Thyroid gland (tissue), 4 donors: ENCODE measurements around the gene MIEF1. TPM values are rescaled to one million over a fixed set of nuclear protein-coding genes. Genes with fewer than 3 reads are reported as not detected.

Source experiments
- DNase-seq, 2 donors: peaks; one replicate each; pipeline ENCODE4 v3.0.0-alpha.2; 2019
- H3K27ac ChIP-seq, 3 donors: fragments of 200-600 bp; sonication (generic); 1 replicate in 2 of 3; 2 replicates in 1 of 3; pipeline ENCODE4 v1.5.1; 2016 to 2019; ENCODE audit warnings: mild to moderate bottlenecking in 1 of 3, moderate library complexity in 1 of 3
- H3K27me3 ChIP-seq: fragments of 200-600 bp; sonication (generic); one replicate; pipeline ENCODE4 v1.5.1; 2019
- H3K36me3 ChIP-seq, 2 donors: fragments of 200-600 bp; sonication (generic); one replicate each; pipeline ENCODE4 v1.5.1; 2016 to 2019
- H3K4me1 ChIP-seq, 2 donors: fragments of 200-600 bp; sonication (generic); one replicate each; pipeline ENCODE4 v1.5.1; 2017 to 2019
- H3K4me3 ChIP-seq, 3 donors: fragments of 200-600 bp; sonication (generic); replicated peaks in 1 of 3; 1 replicate in 2 of 3; 2 replicates in 1 of 3; pipeline ENCODE4 v1.5.1; 2016; ENCODE audit warnings: mild to moderate bottlenecking in 1 of 3
- H3K9me3 ChIP-seq: fragments of 200-600 bp; sonication (generic); one replicate; pipeline ENCODE4 v1.5.1; 2017
- POLR2A ChIP-seq, 2 donors: fragments of 450-650 bp; IDR thresholded peaks; one replicate each; pipeline ENCODE4 v1.6.1; 2017; ENCODE audit warnings: antibody characterized with exemption in 2 of 2, mild to moderate bottlenecking in 2 of 2, moderate library complexity in 1 of 2
- WGBS, 2 donors: methylation state at CpG; one replicate each; pipeline ENCODE4 v1.1.5; 2017; 5-methylcytosine and 5-hydroxymethylcytosine counted together
- intact Hi-C: fragments of 100-400 bp; cut with DNase I; formaldehyde crosslinking; loops from one replicate; pipeline ENCODE4 v1.15.1; 2023
- total RNA-seq, 4 donors: library from RNA; depleted of rRNA; stranded (reverse); fragments of >200 nt; gene quantifications; one replicate each; pipeline ENCODE4 v1.2.3, GENCODE V29; 2016
- TF ChIP-seq, protein P1 (sequence below), 6 experiments: fragments of 200-600 bp in 3 of 6; fragments of 450-650 bp in 3 of 6; sonication (generic) in 3 of 6; IDR thresholded peaks; one replicate each; pipeline ENCODE4 v1.5.1; 2016 to 2019; ENCODE audit warnings: antibody characterized with exemption in 6 of 6, mild to moderate bottlenecking in 2 of 6, inconsistent platforms in 1 of 6, moderate library complexity in 1 of 6

MIEF1 gene
- total RNA-seq, 4 donors from 2014 or later = 21.4 to 30.5 (median 26.7) TPM

DNA sequence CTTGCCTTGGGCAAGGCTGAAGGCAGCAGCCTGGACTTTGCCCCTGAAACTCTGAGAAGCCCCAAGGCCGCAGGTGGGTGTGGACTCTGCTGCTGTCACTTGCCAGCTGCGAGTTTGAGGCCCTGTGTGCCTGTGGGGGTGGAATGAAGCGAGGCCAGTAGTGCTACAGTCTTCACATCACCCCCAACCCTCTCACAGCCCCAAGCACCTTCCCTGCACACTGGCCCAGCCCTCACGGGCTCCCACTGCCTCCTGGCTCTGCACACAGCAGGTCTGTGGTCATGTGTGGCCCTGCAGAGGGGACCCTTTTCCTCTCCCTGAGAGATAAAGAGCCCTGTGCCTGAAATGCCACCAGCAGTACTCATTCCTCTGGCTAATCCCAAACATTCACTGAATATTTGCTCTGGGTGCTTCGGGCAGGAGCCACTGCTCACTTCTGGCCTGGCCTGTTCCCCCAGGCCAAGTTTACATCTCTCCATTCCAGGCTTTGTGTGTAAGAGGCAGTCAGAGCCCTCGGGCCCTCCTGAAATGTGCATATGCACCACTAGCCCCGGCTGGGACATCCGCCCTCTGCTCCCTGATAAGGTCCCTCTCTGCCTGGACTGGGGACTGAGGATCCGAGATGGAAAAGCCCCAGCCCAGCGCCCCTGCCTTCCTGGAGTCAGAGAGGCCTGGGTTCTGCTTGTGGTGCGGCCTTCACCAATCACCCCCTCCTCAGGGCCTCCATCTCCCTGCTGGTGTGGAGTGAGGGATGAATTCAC is 27.6 kb upstream of the MIEF1 start:
- Histone ChIP-seq H3K27ac (no peak overlapping the region), H3K4me1 (peaks cover 14 to 28% of the 10 kb centered on the region in 2 donors)

DNA sequence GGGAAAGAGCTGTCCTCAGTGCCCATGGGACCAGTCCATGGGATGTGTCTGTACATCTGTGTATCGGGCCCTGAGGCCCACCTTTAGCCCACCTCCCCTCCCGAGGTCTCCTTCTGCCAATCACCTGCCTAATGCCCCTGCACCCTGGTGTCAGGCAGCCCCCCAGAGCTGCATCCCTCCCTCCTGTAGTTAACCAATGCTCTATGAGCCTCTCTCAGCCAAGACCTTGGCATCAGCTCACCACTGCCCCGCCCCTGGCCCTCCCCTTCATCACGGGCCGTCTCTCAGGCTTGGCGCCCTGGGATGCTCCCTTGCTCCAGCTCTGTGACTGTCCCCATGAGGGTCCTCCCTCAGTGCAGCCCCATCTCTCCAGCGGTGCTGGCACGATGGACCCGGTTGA is 26.8 kb upstream of the MIEF1 start:
- H3K27ac ChIP-seq = no peak overlapping the region
- H3K36me3 ChIP-seq = no peaks in the 10 kb centered on the region
- H3K4me1 ChIP-seq = peaks cover 14 to 22% of the 10 kb centered on the region in 2 donors
- 60 to 70% methylated on average over 8 to 9 of the region's 9 CpGs for WGBS, 2 donors
- no peaks in the 10 kb centered on the region for H3K27me3 ChIP-seq
- H3K4me3 ChIP-seq = no peak overlapping the region
- H3K9me3 ChIP-seq = no peaks in the 10 kb centered on the region
- TF ChIP-seq, protein P1, sequence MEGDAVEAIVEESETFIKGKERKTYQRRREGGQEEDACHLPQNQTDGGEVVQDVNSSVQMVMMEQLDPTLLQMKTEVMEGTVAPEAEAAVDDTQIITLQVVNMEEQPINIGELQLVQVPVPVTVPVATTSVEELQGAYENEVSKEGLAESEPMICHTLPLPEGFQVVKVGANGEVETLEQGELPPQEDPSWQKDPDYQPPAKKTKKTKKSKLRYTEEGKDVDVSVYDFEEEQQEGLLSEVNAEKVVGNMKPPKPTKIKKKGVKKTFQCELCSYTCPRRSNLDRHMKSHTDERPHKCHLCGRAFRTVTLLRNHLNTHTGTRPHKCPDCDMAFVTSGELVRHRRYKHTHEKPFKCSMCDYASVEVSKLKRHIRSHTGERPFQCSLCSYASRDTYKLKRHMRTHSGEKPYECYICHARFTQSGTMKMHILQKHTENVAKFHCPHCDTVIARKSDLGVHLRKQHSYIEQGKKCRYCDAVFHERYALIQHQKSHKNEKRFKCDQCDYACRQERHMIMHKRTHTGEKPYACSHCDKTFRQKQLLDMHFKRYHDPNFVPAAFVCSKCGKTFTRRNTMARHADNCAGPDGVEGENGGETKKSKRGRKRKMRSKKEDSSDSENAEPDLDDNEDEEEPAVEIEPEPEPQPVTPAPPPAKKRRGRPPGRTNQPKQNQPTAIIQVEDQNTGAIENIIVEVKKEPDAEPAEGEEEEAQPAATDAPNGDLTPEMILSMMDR (IDR thresholded peaks at IDR 0.05) = no peak
- no peak for TF ChIP-seq POLR2A (IDR thresholded peaks at IDR 0.05)
- intact Hi-C loops = no loop called here
- no peak for DNase-seq

More for the DNA sequence above, 27.6 kb upstream of the MIEF1 start:
- Histone ChIP-seq H3K9me3 (no peaks in the 10 kb centered on the region), H3K27me3 (no peaks in the 10 kb centered on the region), H3K36me3 (no peaks in the 10 kb centered on the region), H3K4me3 (no peak overlapping the region)
- TF ChIP-seq, protein P1 (IDR thresholded peaks at IDR 0.05) = no peak
- TF ChIP-seq POLR2A (IDR thresholded peaks at IDR 0.05) = no peak
- DNase-seq = no peak
- intact Hi-C loops = no loop called here
- WGBS, 2 donors = 78 to 82% methylated on average over 8 to 10 of the region's 11 CpGs

DNA sequence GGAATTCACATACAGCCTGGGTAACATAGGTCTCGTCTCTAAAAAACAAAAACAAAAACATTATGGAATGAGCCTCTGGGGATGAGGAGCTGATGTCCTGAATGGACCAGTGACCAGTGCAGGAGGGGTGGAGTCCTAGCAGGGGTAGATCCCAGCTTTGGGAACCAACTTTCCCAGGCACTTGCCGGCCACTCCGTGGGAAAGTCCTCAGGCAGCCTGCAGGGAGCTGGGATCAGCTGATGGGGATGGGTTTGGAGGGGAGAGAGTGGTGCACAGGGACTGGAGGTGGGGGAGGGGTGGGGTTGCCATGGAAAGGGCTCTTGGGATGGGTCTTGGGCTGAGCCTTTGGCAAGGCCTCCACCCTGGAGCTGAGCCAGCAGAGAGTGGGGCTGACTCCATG is 26.2 kb upstream of the MIEF1 start:
- H3K27me3 ChIP-seq = no peaks in the 10 kb centered on the region
- no peak overlapping the region for H3K4me3 ChIP-seq
- no peak for TF ChIP-seq POLR2A (IDR thresholded peaks at IDR 0.05)
- TF ChIP-seq, protein P1 (IDR thresholded peaks at IDR 0.05) = no peak
- no peaks in the 10 kb centered on the region for H3K36me3 ChIP-seq
- WGBS, 2 donors = 45 to 52% methylated on average over 3 of the region's 3 CpGs
- intact Hi-C loops = no loop called here
- DNase-seq = no peak
- no peak overlapping the region for H3K27ac ChIP-seq
- peaks cover 14 to 19% of the 10 kb centered on the region in 2 donors for H3K4me1 ChIP-seq
- no peaks in the 10 kb centered on the region for H3K9me3 ChIP-seq

DNA sequence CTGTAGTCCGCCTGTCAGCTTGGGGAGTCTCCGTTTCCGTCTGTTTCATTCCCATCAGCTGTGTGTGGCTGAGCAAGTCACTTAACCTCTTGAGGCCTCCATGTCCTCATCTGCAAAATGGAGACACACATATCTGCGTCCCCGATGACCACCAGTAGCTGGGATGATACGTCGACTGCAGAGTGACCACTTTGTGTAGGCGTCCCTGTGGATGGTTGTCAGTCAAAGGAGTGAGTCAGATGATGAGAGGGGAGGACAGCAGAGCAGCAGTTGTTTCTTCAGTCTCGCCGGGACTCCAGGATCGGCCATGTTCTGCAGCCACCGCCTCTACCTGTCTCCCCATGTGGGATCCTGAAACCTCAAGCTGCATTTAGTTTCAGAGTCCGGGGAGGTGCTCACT is 25.4 kb upstream of the MIEF1 start:
- Histone ChIP-seq H3K4me1 (peaks cover 11% of the 10 kb centered on the region in 2 donors), H3K36me3 (no peaks in the 10 kb centered on the region), H3K9me3 (no peaks in the 10 kb centered on the region), H3K27me3 (no peaks in the 10 kb centered on the region), H3K27ac (no peak overlapping the region), H3K4me3 (no peak overlapping the region)
- DNase-seq = no peak
- intact Hi-C loops = no loop called here
- TF ChIP-seq, protein P1 (IDR thresholded peaks at IDR 0.05) = no peak
- TF ChIP-seq POLR2A (IDR thresholded peaks at IDR 0.05) = no peak
- 84 to 86% methylated on average over 13 of the region's 13 CpGs for WGBS, 2 donors

DNA sequence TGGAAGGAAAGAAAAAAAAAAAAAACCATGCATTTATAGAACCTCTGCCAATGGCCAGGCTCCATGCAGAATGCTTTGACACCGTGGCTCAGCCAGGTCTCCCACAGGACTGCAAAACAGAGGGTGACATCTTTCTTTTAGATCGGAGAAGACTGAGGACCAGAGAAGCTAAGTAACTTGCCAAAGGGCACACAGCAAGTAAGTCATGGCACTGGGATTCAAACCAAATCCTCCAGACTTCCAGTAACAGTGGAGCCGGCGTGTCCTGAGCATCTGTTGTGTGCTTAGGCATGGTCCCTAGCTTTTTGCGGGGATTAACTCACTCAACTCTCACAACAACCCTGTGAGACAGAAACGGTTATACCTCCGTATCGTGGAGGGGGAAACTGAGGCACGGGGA is 24.5 kb upstream of the MIEF1 start:
- Histone ChIP-seq H3K36me3 (no peaks in the 10 kb centered on the region), H3K27me3 (no peaks in the 10 kb centered on the region), H3K4me1 (peaks cover 2 to 3% of the 10 kb centered on the region in 2 donors), H3K4me3 (no peak overlapping the region), H3K9me3 (no peaks in the 10 kb centered on the region), H3K27ac (no peak overlapping the region)
- WGBS, 2 donors = 90 to 93% methylated on average over 9 of the region's 9 CpGs
- no peak for DNase-seq
- TF ChIP-seq, protein P1 (IDR thresholded peaks at IDR 0.05) = no peak
- TF ChIP-seq POLR2A (IDR thresholded peaks at IDR 0.05) = no peak
- intact Hi-C loops = no loop called here
